ENCODE results near the gene ATF7IP2.
"Not testable (repeated sequence)": the region's sequence is repeated elsewhere in the genome, so short reads cannot be mapped to it uniquely, and the experiment has no call there.

ATF7IP2 gene

DNA sequence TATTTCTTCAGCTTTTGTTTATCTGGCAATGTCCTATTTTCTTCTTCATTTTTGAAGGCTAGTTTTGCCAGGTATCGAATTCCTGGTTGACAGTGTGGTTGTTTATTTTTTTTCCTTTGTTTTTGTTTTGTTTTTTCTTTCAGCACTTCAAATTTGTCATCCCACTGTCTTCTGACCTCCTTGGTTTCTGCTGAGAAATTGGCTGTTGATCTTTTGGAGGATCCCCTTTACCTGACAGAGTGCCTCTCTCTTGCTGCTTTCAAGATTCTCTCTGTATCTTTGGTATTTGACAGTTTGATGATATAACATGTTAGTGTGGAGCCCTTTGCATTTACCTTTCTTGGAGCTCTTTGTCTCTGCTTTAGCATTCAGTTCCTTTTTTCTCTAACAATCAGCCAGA lies 9.6 kb upstream of the ATF7IP2 start:
- DNase-seq (ENCODE audit: low read depth in 3 of 3) = no peak

DNA sequence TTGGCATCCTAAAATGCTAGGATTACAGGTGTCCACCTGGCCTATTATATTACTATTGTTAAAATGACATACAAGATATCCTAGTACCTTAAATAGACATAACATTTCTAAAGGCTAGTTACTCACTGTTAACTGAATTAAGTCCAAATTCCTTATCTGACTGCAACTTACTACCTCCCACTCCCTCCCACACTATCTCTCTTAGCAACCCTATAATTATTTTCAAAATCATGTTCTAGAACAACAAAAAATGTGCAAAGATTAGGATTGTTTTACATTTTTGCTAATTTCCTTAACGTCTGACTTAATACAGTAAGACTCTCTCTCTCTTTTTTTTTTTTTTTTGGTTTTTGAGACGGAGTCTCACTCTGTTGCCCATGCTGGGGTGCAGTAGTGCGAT lies 2.2 kb upstream of the ATF7IP2 start:
- DNase-seq (ENCODE audit: low read depth in 3 of 3) = no peak

DNA sequence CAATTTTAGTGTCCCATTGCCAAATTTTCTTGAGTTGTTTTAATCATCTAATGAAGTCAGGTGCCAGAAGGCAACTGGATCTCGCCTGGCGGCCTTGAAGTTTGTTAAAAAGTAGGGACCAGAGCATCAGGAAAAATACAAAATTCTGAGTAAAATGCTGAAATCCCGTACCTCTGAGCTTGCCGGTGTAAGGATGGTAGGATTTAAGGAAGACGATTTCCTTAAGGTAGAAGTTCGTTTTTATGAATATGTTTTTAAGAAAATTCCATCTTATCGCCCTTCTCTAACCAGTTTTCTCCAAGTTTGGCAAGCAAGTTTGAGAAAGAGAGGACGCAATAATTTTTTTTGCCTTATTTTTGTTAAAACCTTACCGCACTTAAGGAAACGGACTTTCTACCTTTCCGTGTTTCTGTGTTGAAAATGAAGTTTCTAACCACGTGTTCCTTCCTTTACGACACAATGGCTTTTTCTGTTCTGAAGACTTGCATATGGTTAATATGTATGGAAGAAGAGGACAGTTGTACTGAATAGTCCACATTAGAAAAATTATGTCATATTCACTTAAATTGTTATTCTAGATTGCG lies 748 bp downstream of the ATF7IP2 start:
- no peak for DNase-seq (ENCODE audit: low read depth in 3 of 3)

DNA sequence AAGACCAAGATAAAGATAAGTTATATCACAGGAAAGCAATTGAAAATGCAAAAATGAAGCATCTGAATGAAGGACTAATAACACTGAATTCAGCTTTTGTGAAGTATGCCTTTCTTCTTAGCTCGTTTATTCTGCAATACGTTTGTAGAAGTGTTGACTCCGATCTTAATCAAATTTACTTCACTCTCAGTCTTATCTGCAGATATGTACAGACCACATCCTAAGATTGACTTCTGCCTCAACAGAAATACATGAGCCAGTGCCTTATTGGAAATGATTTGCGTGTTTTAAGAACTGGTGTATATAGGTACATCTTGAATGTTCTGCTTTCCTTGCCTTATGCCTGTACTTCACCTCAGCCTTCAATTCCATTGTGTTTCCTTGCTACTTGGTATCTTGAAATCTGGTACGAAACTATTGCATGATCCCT lies 1.3 kb downstream of the ATF7IP2 start:
- DNase-seq (ENCODE audit: low read depth in 3 of 3) = no peak

DNA sequence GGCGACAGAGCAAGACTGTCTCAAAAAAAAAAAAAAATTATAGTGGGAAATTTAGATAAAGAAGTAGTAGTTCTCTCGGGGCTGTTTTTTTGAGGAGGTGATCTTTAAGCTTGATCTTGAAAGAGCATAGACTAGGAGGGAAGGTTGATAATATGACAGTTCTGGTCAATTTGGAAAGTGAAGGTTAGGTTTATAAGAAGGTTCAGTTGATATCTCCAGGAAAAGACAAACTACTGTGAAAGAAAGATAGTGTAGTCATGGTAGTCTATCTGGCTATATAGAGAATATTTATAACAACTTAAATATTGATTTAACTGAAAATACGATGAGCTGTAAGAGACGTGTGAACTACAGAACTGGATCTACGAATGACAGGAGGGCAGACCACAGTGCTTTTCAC lies 3.1 kb downstream of the ATF7IP2 start:
- no peak for DNase-seq (ENCODE audit: low read depth in 3 of 3)

DNA sequence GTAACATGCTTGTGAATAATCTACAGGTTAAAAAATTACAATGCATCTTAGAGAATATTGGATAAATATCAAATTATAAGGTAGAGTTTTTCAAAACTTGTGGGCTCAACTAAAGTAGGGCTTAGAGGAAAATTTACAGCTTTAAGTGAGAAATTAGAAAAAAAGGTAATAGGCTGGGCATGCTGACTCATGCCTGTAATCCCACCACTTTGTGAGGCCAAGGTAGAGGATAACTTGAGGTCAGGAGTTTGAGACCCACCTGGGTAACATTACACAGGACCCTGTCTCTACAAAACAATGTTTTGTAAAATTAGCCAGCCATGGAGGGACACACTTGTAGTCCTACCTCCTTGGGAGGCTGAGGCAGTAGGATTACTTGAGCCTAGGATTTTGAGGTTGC lies 4.5 kb downstream of the ATF7IP2 start:
- DNase-seq (ENCODE audit: low read depth in 3 of 3) = no peak

DNA sequence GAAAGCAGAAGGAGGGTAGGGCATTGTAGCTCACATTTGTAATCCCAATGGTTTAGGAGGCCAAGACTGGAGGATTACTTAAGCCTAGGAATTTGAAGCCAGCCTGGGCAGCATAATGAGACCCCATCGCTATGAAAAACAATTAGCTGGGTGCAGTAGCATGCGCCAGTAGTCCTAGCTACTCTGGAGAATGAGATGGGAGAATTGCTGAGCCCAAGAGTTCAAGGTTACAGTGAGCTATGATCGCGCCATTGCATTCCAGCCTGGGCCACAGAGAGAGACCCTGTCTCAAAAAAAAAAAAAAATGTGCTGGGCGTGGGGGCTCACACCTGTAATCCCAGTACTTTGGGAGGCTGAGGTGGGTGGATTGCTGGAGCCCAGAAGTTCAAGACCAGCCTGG lies 5.0 kb downstream of the ATF7IP2 start:
- no peak for DNase-seq (ENCODE audit: low read depth in 3 of 3)

DNA sequence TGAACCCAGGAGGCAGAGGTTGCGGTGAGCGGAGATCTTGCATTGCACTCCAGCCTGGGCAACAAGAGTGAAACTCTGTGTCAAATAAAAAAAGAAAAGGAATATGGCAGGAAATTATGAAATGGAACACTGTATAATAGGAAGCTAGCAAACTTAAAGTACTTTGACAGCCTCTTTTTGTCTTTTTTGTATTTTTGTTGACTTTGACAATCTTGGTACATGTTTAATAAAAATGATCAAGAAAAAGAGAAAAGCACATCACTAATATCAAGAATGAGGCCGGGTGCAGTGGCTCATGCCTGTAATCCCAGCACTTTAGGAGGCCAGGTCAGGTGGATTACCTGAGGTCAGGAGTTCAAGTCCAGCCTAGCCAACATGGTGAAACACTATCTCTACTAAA lies 5.5 kb downstream of the ATF7IP2 start:
- DNase-seq (ENCODE audit: low read depth in 3 of 3) = no peak

DNA sequence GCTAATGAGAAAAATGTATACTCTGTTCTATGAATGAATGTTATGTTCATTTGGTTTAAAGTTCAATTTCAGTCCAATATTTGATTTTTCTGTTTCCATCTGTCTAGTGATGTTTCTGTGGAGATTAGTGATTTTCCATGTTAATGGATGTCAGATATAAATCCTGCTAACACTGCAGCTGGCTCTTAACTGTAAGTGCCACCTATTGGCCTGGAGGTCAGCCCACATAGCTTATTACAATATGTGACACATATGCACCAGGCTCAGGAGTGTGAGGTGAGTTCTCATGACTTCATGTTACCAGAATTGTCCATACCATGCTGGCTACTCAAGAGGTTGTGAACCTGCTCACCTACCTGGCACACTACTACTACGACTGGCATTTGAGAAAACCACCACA lies 17.1 kb downstream of the ATF7IP2 start:
- no peak for DNase-seq (ENCODE audit: low read depth in 3 of 3)

DNA sequence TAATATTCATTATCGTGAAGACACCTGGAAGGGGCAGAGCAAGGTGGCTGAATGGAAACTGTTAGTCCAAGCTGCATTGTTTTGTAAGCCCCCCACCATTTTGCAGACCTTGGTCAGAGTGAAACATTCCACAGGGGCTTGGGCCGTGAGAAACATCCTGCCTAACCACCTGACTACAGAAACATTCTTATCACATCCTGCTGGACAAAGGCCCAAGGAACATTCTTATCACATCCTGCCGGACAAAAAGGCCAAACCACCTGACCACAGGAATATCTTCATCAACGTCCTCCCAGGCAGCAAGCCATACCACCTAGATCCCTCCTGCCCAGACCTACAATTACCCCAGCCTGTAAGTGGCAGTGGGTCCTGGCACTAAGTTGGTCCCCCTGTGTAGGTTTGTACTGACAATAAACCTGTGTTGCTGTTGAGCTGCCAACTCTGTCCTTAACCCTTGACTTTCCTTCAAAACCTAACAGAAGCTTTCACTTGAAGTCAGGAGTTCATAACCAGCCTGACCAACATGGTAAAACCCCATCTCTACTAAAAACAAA lies 19.6 kb downstream of the ATF7IP2 start:
- DNase-seq (ENCODE audit: low read depth in 3 of 3) = no peak

DNA sequence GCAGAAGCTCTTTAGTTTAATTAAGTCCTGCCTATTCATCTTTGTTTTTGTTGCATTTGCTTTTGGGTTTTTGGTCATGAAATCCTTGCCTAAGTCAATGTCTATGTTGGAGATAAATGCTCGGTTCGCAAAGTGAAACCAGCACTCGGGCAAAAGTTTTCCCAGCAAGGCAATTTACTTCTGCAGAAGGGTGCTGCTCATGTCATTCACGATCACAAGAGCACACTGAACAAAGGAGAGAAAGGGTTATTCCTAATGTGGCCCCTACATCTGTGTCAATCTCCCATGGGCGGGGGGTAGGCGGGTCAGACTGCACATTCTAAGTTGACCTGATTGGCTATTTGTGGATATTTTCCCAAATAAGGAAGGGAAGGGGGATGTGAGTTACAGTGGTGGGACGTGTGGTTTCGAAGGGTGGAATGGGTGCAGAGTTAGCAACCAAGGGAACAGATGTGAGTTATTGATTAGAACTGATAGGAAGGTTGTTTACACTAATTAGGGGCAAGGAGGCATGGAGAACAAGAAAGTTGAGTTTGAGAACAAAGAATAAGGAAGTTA lies 23.0 kb downstream of the ATF7IP2 start:
- DNase-seq (ENCODE audit: low read depth in 3 of 3) = no peak

DNA sequence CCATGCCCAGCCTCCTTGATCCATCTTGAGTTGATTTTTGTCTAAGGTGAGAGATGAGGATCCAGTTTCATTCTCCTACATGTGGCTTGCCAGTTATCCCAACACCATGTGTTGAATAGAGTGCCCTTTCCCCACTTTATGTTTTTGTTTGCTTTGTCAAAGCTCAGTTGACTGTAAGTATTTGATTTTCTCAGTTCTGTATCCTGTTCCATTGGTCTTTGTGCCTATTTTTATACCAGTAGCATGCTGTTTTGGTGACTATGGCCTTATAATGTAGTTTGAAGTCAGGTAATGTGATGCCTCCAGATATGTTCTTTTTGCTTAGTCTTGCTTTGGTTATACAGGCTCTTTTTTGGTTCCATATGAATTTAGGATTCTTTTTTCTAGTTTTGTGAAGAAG lies 23.9 kb downstream of the ATF7IP2 start:
- not testable (repeated sequence) for DNase-seq (ENCODE audit: low read depth in 3 of 3)

DNA sequence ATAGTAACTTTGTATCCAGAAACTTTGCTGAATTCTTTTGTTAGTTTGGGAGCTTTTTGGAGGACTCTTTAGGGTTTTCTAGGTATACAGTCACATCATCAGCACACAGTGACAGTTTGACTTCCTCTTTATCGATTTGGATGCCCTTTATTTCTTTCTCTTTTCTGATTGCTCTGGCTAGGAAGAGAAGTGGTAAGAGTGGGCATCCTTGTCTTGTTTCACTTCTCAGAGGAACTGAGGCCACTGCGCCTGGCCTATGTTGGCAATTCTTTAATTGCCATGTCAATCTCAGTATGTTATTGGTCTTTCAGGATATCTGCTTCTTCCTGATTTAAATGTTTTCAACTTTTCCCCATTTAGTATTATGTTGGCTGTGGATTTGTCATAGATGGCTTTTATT lies 24.6 kb downstream of the ATF7IP2 start:
- DNase-seq (ENCODE audit: low read depth in 3 of 3) = no peak

DNA sequence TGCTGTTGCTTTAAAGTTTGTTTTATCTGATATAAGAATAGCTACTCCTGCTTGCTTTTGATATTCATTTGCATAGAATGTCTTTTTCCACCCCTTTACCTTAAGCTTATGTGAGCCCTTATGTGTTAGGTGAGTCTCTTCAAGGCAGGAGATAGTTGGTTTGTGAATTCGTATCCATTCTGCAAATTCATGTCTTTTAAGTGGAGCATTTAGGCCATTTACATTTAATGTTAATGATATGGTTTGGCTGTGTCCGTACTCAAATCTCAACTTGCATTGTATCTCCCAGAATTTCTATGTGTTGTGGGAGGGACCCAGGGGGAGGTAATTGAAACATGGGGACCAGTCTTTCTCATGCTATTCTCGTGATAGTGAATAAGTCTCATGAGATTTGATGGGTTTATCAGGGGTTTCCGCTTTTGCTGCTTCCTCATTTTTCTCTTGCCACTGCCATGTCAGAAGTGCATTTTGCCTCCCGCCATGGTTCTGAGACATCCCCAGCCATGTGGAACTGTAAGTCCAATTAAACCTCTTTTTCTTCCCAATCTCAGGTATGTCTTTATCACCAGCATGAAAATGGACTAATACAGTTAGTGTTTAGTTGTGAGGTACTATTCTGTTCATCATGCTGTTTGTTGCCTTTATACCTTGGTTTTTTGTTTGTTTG lies 27.2 kb downstream of the ATF7IP2 start:
- no peak for DNase-seq (ENCODE audit: low read depth in 3 of 3)

DNA sequence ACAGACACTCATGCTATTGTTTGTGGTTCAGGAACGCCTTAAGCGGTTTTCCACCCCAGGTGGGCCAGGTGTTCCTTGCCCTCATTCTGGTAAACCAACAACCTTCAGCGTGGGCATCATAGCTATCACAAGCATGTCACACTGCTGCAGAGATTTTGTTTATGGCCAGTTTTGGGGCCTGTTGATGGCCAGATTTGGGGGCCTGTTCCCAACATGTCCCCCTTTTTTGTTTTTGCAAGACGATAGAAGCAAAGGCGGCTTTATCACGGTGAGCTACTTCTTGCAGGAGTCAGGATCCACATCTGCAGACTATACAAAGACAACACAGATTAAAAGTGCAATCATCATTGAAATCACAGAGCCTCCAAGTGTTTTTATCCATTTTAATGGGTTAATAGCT lies 32.3 kb downstream of the ATF7IP2 start:
- not testable (repeated sequence) for DNase-seq (ENCODE audit: low read depth in 3 of 3)

DNA sequence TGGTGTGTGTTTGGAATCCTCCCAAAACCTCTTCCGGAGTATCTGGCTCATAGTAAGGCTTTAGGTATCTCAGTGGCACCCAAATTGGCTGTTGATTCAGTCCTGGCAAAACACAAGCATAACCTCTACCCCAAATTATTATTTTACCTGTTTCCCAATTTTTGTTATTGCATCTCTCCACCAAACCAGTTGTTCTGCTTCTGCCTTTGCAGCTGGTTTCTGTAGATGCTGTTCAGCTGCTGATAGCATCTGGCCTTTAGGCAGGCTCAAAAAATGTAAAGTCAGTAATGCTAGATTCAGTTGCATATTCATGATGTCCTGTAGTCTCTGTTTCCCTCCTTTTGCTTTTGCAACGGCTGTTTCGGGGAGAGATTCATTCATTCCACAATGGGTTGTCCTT lies 33.8 kb downstream of the ATF7IP2 start:
- no peak for DNase-seq (ENCODE audit: low read depth in 3 of 3)

DNA sequence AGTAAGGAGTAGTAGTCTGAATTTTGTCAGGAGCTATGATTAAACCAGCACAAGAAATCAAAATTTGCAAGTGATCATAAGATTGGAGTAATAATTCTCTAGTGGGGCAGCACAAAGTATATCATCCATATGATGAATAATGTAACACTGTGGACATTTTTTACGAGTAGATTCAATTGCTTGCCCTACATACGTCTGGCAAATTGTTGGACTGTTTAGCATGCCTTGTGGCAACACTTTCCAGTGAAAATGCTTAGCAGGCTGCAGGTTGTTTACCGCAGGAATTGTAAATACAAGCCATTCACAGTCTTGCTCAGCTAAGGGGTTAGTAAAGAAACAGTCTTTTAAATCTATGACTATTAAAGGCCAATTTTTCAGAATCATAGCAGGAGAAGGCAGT lies 35.7 kb downstream of the ATF7IP2 start:
- no peak for DNase-seq (ENCODE audit: low read depth in 3 of 3)

DNA sequence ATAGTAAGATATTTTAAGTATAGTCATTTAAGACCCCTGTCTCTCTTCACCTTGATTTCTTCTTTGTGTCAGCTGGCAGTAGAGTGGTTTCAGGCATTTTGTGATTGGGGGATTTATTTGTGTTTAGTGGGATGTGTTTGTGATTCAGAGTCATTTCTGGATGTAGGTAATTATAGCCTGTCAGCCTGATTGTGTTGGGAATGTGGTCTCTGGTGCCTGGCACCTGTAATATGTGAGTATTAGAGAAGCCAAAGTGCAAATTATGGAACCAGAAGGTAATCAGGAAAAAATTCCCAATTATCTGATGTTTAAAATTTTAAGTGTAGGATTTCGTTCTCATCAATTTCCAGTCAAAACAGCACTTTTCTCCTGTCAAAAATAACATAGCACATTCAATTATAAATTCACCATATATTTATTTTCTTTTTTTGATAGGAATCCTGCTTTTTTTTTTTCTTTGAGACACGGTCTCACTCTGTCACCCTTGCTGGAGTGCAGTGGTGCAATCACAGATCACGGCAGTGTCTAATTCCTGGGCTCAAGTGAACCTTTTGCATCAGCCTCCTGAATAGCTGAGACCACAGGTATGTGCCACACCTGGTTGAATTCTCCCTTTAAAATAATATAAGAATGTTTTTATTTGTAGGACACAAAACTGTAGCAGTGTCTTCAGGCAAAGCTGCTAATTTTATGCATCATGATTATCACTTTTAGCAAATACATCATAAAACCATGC lies 42.7 kb downstream of the ATF7IP2 start:
- no peak for DNase-seq (ENCODE audit: low read depth in 3 of 3)

DNA sequence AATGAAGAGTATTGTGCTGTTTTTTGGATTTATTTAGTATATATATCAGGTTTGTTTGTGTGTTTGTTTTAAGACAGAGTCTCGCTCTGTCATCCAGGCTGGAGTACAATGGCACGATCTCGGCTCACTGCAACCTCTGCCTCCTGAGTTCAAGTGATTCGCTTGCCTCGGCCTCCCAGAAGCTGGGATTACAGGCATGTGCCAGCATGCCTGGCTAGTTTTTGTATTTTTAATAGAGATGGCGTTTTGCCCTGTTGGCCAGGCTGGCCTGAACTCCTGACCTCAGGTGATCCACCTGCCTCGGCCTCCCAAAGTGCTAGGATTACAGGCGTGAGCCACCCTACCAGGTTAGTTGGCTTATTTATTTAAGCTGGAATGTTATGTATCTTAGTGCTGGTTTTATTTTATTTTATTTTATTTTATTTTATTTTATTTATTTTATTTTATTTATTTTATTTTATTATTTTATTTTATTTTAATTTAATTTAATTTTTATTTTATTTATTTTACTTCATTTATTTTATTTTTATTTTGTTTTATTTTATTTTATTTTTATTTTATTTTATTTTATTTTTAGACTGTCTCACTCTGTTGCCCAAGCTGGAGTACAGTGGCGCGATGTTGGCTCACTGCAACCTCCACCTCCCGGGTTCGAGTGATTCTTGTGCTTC lies 43.6 kb downstream of the ATF7IP2 start:
- DNase-seq (ENCODE audit: low read depth in 3 of 3) = not testable (repeated sequence)

DNA sequence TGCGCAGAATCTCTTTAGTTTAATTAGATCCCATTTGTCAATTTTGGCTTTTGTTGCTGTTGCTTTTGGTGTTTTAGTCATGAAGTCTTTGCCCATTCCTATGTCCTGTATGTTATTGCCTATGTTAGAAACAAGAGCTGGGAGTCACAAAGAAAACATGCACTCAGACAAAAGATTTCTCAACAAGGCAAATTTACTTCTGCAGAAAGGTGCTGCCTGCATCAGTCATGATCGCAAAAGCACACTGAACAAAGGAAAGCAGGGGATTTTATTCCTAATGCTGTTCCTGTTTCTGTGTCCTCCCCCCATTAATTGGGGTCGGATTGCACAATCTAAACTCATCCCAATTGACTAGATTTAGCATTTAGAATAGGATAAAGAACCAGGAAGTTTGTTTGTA lies 55.9 kb downstream of the ATF7IP2 start:
- no peak for DNase-seq (ENCODE audit: low read depth in 3 of 3)

DNA sequence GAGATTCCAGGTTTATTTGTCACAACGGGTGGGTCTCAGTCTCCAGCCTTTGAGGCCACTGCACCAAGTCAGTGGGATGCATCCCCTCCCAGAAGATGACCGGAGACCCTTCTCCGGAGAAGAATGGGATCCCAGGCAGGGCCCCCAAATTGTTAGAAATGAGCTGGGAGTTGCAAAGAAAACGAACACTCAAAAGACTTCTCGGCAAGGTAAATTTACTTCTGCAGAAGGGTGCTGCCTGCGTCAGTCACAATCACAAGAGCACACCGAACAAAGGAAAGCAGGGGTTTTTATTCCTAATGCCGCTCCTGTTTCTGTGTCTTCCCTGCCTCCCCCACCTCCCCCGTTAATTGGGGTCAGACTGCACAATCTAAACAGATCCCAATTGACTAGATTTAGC lies 61.4 kb downstream of the ATF7IP2 start:
- DNase-seq (ENCODE audit: low read depth in 3 of 3) = no peak

Data from stimulated activated CD4-positive, alpha-beta T cell treated with anti-CD3 and anti-CD28 coated beads, TNF-alpha, amount 100 ng/mL, for 48 hours (primary cell).